MM.1S (cell line): ENCODE results near the gene CASR.

Source experiments
- DNase-seq: peaks from one replicate; pipeline ENCODE4 v3.0.0-alpha.2; 2015
- H2AFZ ChIP-seq: fragments of 300-600 bp; sonication (generic); 2 replicates; pipeline ENCODE4 v1.6.0; 2016; ENCODE audit warnings: antibody characterized with exemption, low read length
- H3F3A ChIP-seq: fragments of 300-600 bp; sonication (generic); 2 replicates; pipeline ENCODE4 v1.6.1; 2016; ENCODE audit warnings: mild to moderate bottlenecking, antibody characterized with exemption, low read length, moderate library complexity, mixed read lengths; ENCODE audit not compliant: insufficient read depth
- H3K27ac ChIP-seq: fragments of 300-600 bp; sonication (generic); 2 replicates; pipeline ENCODE4 v1.5.1; 2016; ENCODE audit warnings: mild to moderate bottlenecking, low read length
- H3K27me3 ChIP-seq: fragments of 300-600 bp; sonication (generic); replicated peaks from 2 replicates; pipeline ENCODE4 v1.6.0; 2016; ENCODE audit warnings: low read length; ENCODE audit not compliant: insufficient read depth
- H3K36me3 ChIP-seq: fragments of 300-600 bp; sonication (generic); replicated peaks from 2 replicates; pipeline ENCODE4 v1.6.1; 2016; ENCODE audit warnings: mild to moderate bottlenecking, low read length, mixed read lengths; ENCODE audit not compliant: insufficient read depth
- H3K4me1 ChIP-seq: fragments of 300-600 bp; sonication (generic); 2 replicates; pipeline ENCODE4 v1.6.1; 2016; ENCODE audit warnings: low read length, mixed read lengths
- H3K4me2 ChIP-seq: fragments of 300-600 bp; sonication (generic); 2 replicates; pipeline ENCODE4 v1.6.0; 2016; ENCODE audit warnings: low read depth, low read length
- H3K4me3 ChIP-seq: fragments of 300-600 bp; sonication (generic); 2 replicates; pipeline ENCODE4 v1.5.1; 2016; ENCODE audit warnings: low read length, mixed read lengths
- H3K79me2 ChIP-seq: fragments of 300-600 bp; sonication (generic); 2 replicates; pipeline ENCODE4 v1.6.1; 2016; ENCODE audit warnings: mixed run types, low read length, mixed read lengths
- H3K9ac ChIP-seq: fragments of 300-600 bp; sonication (generic); 2 replicates; pipeline ENCODE4 v1.6.1; 2016; ENCODE audit warnings: low read length, mixed read lengths
- H3K9me2 ChIP-seq: fragments of 300-600 bp; sonication (generic); replicated peaks from 2 replicates; pipeline ENCODE4 v1.6.1; 2016; ENCODE audit warnings: mild to moderate bottlenecking, low read length, mixed read lengths; ENCODE audit not compliant: insufficient read depth
- H3K9me3 ChIP-seq: fragments of 300-600 bp; sonication (generic); replicated peaks from 2 replicates; pipeline ENCODE4 v1.6.1; 2016; ENCODE audit warnings: mild to moderate bottlenecking, low read length, mixed read lengths; ENCODE audit not compliant: insufficient read depth
- H4K20me1 ChIP-seq: fragments of 300-600 bp; sonication (generic); 2 replicates; pipeline ENCODE4 v1.6.1; 2016; ENCODE audit warnings: mild to moderate bottlenecking, low read length, moderate library complexity, mixed read lengths; ENCODE audit not compliant: insufficient read depth
- CTCF ChIP-seq: fragments of 300-600 bp; sonication (generic); IDR thresholded peaks from 2 replicates; pipeline ENCODE4 v1.5.1; 2016; ENCODE audit warnings: antibody characterized with exemption, low read length, mixed read lengths
- EZH2 ChIP-seq: fragments of 300-600 bp; sonication (generic); optimal IDR thresholded peaks from 2 replicates; pipeline ENCODE3; 2017; ENCODE audit warnings: low read depth, mild to moderate bottlenecking, antibody characterized with exemption, low read length, mixed read lengths
- EZH2phosphoT487 ChIP-seq: fragments of 300-600 bp; sonication (generic); IDR thresholded peaks from 2 replicates; pipeline ENCODE4 v1.6.1; 2018; ENCODE audit warnings: antibody characterized with exemption, low read length

The CASR gene

GRCh38 chr3:122284486-122284885 lies 101.0 kb downstream of the CASR start:
- Histone ChIP-seq H3K9me3 (no peaks in the 10 kb centered on the region), H3K9ac (no peak overlapping the region), H4K20me1 (no peaks in the 10 kb centered on the region), H3K4me3 (no peak overlapping the region), H3K9me2 (no peaks in the 10 kb centered on the region), H3K36me3 (no peaks in the 10 kb centered on the region), H3K27me3 (no peaks in the 10 kb centered on the region), H2AFZ (no peak overlapping the region), H3K4me1 (no peaks in the 10 kb centered on the region), H3K4me2 (no peak overlapping the region), H3K27ac (no peak overlapping the region), H3F3A (no peaks in the 10 kb centered on the region), H3K79me2 (no peaks in the 10 kb centered on the region)
- TF ChIP-seq EZH2phosphoT487 (no peak), CTCF (no peak), EZH2 (no peak)
- no peak for DNase-seq

- TF ChIP-seq EZH2 = no peak
- no peak for TF ChIP-seq EZH2phosphoT487
- no peak for TF ChIP-seq CTCF
- H3K4me2 ChIP-seq = no peak overlapping the region
- H4K20me1 ChIP-seq = no peaks in the 10 kb centered on the region
- H3K36me3 ChIP-seq = no peaks in the 10 kb centered on the region
- no peaks in the 10 kb centered on the region for H3K9me2 ChIP-seq
- no peak for DNase-seq
- no peak overlapping the region for H2AFZ ChIP-seq
- no peaks in the 10 kb centered on the region for H3K9me3 ChIP-seq
- H3K27me3 ChIP-seq = no peaks in the 10 kb centered on the region
- no peak overlapping the region for H3K4me3 ChIP-seq
- peaks cover 14% of the 10 kb centered on the region for H3K4me1 ChIP-seq
- no peaks in the 10 kb centered on the region for H3K79me2 ChIP-seq
- H3F3A ChIP-seq = peaks cover 5% of the 10 kb centered on the region; the same call in 1 of the 2 replicates
- no peak overlapping the region for H3K9ac ChIP-seq
- H3K27ac ChIP-seq = no peak overlapping the region
Observed at GRCh38 chr3:122294359-122294758, 110.9 kb downstream of the CASR start.

GRCh38 chr3:122295266-122296062 lies 112.0 kb downstream of the CASR start:
- peaks cover 5% of the 10 kb centered on the region; the same call in 1 of the 2 replicates for H3F3A ChIP-seq
- no peaks in the 10 kb centered on the region for H3K9me2 ChIP-seq
- H3K9me3 ChIP-seq = no peaks in the 10 kb centered on the region
- H3K36me3 ChIP-seq = no peaks in the 10 kb centered on the region
- H3K9ac ChIP-seq = no peak overlapping the region
- no peak overlapping the region for H3K4me3 ChIP-seq
- 0 out of 2 replicates have a peak overlapping the region, but pooled peaks have one; percentile 29 for H2AFZ ChIP-seq
- peak; percentile 42 for DNase-seq
- TF ChIP-seq EZH2 (no peak), CTCF (no peak), EZH2phosphoT487 (no peak)
- H4K20me1 ChIP-seq = no peaks in the 10 kb centered on the region
- no peaks in the 10 kb centered on the region for H3K79me2 ChIP-seq
- H3K4me2 ChIP-seq = peak overlapping the region; percentile 19
- no peaks in the 10 kb centered on the region for H3K27me3 ChIP-seq
- peaks cover 14% of the 10 kb centered on the region for H3K4me1 ChIP-seq
- no peak overlapping the region for H3K27ac ChIP-seq
